Measurements from ENCODE around the gene ALOX15. TPM values are rescaled to one million over a fixed set of nuclear protein-coding genes. Genes with fewer than 3 reads are reported as not detected.
"Not testable (repeated sequence)": the region's sequence is repeated elsewhere in the genome, so short reads cannot be mapped to it uniquely, and the experiment has no call there.

ALOX15 gene
- polyA plus RNA-seq, 1 donor from 2014 or later: 0.12 TPM

GRCh38 chr17:4625181-4625617 is 16.3 kb downstream of the ALOX15 start:
- Histone ChIP-seq H3K4me3 (ENCODE audit: low read length) (no peak overlapping the region), H3K9me2 (ENCODE audit: insufficient read depth, low read length) (no peaks in the 10 kb centered on the region), H2AFZ (ENCODE audit: low read depth, low read length) (no peak overlapping the region), H4K20me1 (ENCODE audit: insufficient read depth) (no peaks in the 10 kb centered on the region), H3K27me3 (ENCODE audit: insufficient read depth, low read depth, low read length) (no peaks in the 10 kb centered on the region), H3K36me3 (ENCODE audit: insufficient read depth, low read length) (no peaks in the 10 kb centered on the region), H3F3A (ENCODE audit: insufficient read depth, low read length, poor library complexity, severe bottlenecking) (no peaks in the 10 kb centered on the region), H3K9me3 (ENCODE audit: low read length) (no peaks in the 10 kb centered on the region), H3K4me2 (ENCODE audit: low read length) (no peak overlapping the region), H3K27ac (ENCODE audit: low read length) (no peak overlapping the region), H3K9ac (ENCODE audit: low read length) (no peak overlapping the region), H3K79me2 (replicated peaks; ENCODE audit: insufficient read depth, low read length) (no peaks in the 10 kb centered on the region)
- no peak for TF ChIP-seq EZH2 (IDR thresholded peaks at IDR 0.05; ENCODE audit: borderline replicate concordance, insufficient read depth, low read length, poor library complexity, severe bottlenecking)
- TF ChIP-seq REST (IDR thresholded peaks at IDR 0.05; ENCODE audit: borderline replicate concordance): no peak
- TF ChIP-seq POLR2AphosphoS5 (IDR thresholded peaks at IDR 0.05): no peak
- TF ChIP-seq TAF1 (IDR thresholded peaks at IDR 0.05; ENCODE audit: low read depth): no peak
- TF ChIP-seq EP300 (conservative IDR thresholded peaks at IDR 0.05; ENCODE audit: poor library complexity, severe bottlenecking): no peak
- no peak for TF ChIP-seq RAD21 (conservative IDR thresholded peaks at IDR 0.05)
- no peak for TF ChIP-seq MXI1 (conservative IDR thresholded peaks at IDR 0.05; ENCODE audit: poor library complexity, severe bottlenecking)
- TF ChIP-seq CTCF (IDR thresholded peaks at IDR 0.05; ENCODE audit: poor library complexity, severe bottlenecking): no peak
- no peak for TF ChIP-seq SMC3 (conservative IDR thresholded peaks at IDR 0.05; ENCODE audit: poor library complexity)

- H3K4me3 ChIP-seq (ENCODE audit: low read length); H3K36me3 ChIP-seq (ENCODE audit: insufficient read depth, low read length); H2AFZ ChIP-seq (ENCODE audit: low read depth, low read length); H4K20me1 ChIP-seq (ENCODE audit: insufficient read depth); H3K9ac ChIP-seq (ENCODE audit: low read length); H3K9me2 ChIP-seq (ENCODE audit: insufficient read depth, low read length); H3F3A ChIP-seq (ENCODE audit: insufficient read depth, low read length, poor library complexity, severe bottlenecking); H3K79me2 ChIP-seq (replicated peaks; ENCODE audit: insufficient read depth, low read length); H3K4me2 ChIP-seq (ENCODE audit: low read length); H3K27me3 ChIP-seq (ENCODE audit: insufficient read depth, low read depth, low read length); H3K9me3 ChIP-seq (ENCODE audit: low read length); H3K27ac ChIP-seq (ENCODE audit: low read length): not testable (repeated sequence)
Observed at GRCh38 chr17:4624451-4624911, 17.0 kb downstream of the ALOX15 start.

GRCh38 chr17:4623249-4623648 is 18.2 kb downstream of the ALOX15 start:
- no peaks in the 10 kb centered on the region for H3K9me3 ChIP-seq (ENCODE audit: low read length)
- H2AFZ ChIP-seq (ENCODE audit: low read depth, low read length): no peak overlapping the region
- no peaks in the 10 kb centered on the region for H3K79me2 ChIP-seq (replicated peaks; ENCODE audit: insufficient read depth, low read length)
- H3F3A ChIP-seq (ENCODE audit: insufficient read depth, low read length, poor library complexity, severe bottlenecking): no peaks in the 10 kb centered on the region
- no peak overlapping the region for H3K27ac ChIP-seq (ENCODE audit: low read length)
- H3K27me3 ChIP-seq (ENCODE audit: insufficient read depth, low read depth, low read length): no peaks in the 10 kb centered on the region
- no peak overlapping the region for H3K9ac ChIP-seq (ENCODE audit: low read length)
- no peaks in the 10 kb centered on the region for H4K20me1 ChIP-seq (ENCODE audit: insufficient read depth)
- no peaks in the 10 kb centered on the region for H3K9me2 ChIP-seq (ENCODE audit: insufficient read depth, low read length)
- no peak overlapping the region for H3K4me2 ChIP-seq (ENCODE audit: low read length)
- H3K36me3 ChIP-seq (ENCODE audit: insufficient read depth, low read length): no peaks in the 10 kb centered on the region
- H3K4me3 ChIP-seq (ENCODE audit: low read length): no peak overlapping the region
- no peak for TF ChIP-seq SMC3 (conservative IDR thresholded peaks at IDR 0.05; ENCODE audit: poor library complexity)
- no peak for TF ChIP-seq POLR2AphosphoS5 (IDR thresholded peaks at IDR 0.05)
- TF ChIP-seq CTCF (IDR thresholded peaks at IDR 0.05; ENCODE audit: poor library complexity, severe bottlenecking): no peak
- no peak for TF ChIP-seq TAF1 (IDR thresholded peaks at IDR 0.05; ENCODE audit: low read depth)
- TF ChIP-seq MXI1 (conservative IDR thresholded peaks at IDR 0.05; ENCODE audit: poor library complexity, severe bottlenecking): no peak
- no peak for TF ChIP-seq REST (IDR thresholded peaks at IDR 0.05; ENCODE audit: borderline replicate concordance)
- no peak for TF ChIP-seq RAD21 (conservative IDR thresholded peaks at IDR 0.05)
- TF ChIP-seq EP300 (conservative IDR thresholded peaks at IDR 0.05; ENCODE audit: poor library complexity, severe bottlenecking): no peak
- TF ChIP-seq EZH2 (IDR thresholded peaks at IDR 0.05; ENCODE audit: borderline replicate concordance, insufficient read depth, low read length, poor library complexity, severe bottlenecking): no peak

All from neural cell (in vitro differentiated cells).